Left ventricle myocardium inferior (tissue), 1 donor: ENCODE measurements around the gene VAT1L. TPM values are rescaled to one million over a fixed set of nuclear protein-coding genes. Genes with fewer than 3 reads are reported as not detected.

Source experiments
- DNase-seq: peaks from one replicate; pipeline ENCODE4 v3.0.0-alpha.2; 2020
- H3K27ac ChIP-seq: fragments of 200-600 bp; replicated peaks from 2 replicates; pipeline ENCODE4 v1.8.0; 2021
- H3K27me3 ChIP-seq: fragments of 200-600 bp; 2 replicates; pipeline ENCODE4 v1.8.0; 2021; ENCODE audit warnings: low read depth
- H3K36me3 ChIP-seq: fragments of 200-600 bp; 2 replicates; pipeline ENCODE4 v1.8.0; 2021
- H3K4me1 ChIP-seq: fragments of 200-600 bp; 2 replicates; pipeline ENCODE4 v1.8.0; 2021
- H3K4me3 ChIP-seq: fragments of 200-600 bp; 2 replicates; pipeline ENCODE4 v1.8.0; 2021; ENCODE audit warnings: mild to moderate bottlenecking, moderate library complexity
- H3K9me3 ChIP-seq: fragments of 200-600 bp; replicated peaks from 2 replicates; pipeline ENCODE4 v1.8.0; 2021
- intact Hi-C: fragments of 100-400 bp; cut with micrococcal nuclease; formaldehyde crosslinking; loops from one replicate; pipeline ENCODE4 v1.11.0; 2022
- total RNA-seq: library from RNA; stranded (reverse); fragmentation: NEBNext Ultra II Directional; extraction: Animal tissue kit (Norgen Biotek cat#: 25700); gene quantifications from one replicate; pipeline ENCODE4 v1.2.1, GENCODE V29; 2021
- TF ChIP-seq, protein P1 (sequence below): fragments of 200-600 bp; IDR thresholded peaks from 2 replicates; pipeline ENCODE4 v1.8.0; 2021; ENCODE audit warnings: antibody characterized with exemption, mild to moderate bottlenecking, borderline replicate concordance
- donor health status: DM: no; HTN: yes; CAD: no; lungs with severe emphysema.

VAT1L gene
- total RNA-seq, 1 donor from 2014 or later, result 13.1 TPM

DNA sequence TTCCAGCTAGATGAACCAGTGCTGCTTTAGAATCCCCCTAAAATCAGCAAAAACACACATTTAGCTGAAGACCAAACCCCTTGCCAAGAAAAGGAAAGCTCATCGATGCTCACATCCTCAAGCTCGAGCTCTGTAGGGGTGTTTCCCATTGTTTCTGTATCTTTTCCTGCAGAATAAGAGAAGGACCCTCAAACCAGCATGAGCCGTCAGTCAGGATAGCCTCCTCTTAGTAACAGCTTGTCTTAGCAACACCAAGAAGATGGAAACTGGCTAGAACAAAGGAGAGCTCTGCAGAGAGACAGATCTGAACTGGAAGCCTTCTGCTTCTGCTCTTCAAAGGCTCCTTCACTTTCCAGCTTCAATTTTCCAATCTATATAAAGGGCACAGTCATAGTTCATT, 32.0 kb downstream of the VAT1L start:
- intact Hi-C loops, result no loop called here
- TF ChIP-seq, protein P1, sequence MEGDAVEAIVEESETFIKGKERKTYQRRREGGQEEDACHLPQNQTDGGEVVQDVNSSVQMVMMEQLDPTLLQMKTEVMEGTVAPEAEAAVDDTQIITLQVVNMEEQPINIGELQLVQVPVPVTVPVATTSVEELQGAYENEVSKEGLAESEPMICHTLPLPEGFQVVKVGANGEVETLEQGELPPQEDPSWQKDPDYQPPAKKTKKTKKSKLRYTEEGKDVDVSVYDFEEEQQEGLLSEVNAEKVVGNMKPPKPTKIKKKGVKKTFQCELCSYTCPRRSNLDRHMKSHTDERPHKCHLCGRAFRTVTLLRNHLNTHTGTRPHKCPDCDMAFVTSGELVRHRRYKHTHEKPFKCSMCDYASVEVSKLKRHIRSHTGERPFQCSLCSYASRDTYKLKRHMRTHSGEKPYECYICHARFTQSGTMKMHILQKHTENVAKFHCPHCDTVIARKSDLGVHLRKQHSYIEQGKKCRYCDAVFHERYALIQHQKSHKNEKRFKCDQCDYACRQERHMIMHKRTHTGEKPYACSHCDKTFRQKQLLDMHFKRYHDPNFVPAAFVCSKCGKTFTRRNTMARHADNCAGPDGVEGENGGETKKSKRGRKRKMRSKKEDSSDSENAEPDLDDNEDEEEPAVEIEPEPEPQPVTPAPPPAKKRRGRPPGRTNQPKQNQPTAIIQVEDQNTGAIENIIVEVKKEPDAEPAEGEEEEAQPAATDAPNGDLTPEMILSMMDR, result no peak
- DNase-seq, result no peak
- H3K36me3 ChIP-seq, result no peaks in the 10 kb centered on the region
- H3K27ac ChIP-seq, result no peak overlapping the region
- peaks cover 10% of the 10 kb centered on the region for H3K4me1 ChIP-seq
- H3K27me3 ChIP-seq, result peaks cover 7% of the 10 kb centered on the region
- H3K4me3 ChIP-seq, result no peak overlapping the region
- H3K9me3 ChIP-seq, result no peaks in the 10 kb centered on the region

DNA sequence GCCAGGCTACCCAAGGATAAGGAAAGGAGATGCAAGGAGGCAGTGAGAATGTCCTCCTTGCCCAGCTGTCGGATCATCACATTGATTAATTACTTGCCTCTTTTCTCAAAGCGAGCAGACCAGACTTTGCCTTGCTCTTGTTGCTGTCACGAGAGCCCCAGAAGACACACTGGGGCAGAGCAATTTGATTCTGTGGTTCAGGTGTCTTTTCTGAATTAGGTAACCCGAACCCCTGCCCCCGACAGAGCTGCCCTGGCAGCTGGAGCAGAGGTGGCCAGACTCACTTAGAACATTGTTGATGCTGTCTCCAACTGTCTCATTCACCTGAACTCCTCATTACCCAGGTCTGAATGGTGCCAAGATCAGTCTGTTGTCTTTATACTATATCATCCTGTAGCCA, 34.3 kb downstream of the VAT1L start:
- TF ChIP-seq, protein P1, result no peak
- Histone ChIP-seq H3K27ac (no peak overlapping the region), H3K36me3 (no peaks in the 10 kb centered on the region), H3K27me3 (peaks cover 7% of the 10 kb centered on the region), H3K9me3 (no peaks in the 10 kb centered on the region), H3K4me3 (no peak overlapping the region), H3K4me1 (no peaks in the 10 kb centered on the region)
- intact Hi-C loops, result no loop called here
- no peak for DNase-seq

DNA sequence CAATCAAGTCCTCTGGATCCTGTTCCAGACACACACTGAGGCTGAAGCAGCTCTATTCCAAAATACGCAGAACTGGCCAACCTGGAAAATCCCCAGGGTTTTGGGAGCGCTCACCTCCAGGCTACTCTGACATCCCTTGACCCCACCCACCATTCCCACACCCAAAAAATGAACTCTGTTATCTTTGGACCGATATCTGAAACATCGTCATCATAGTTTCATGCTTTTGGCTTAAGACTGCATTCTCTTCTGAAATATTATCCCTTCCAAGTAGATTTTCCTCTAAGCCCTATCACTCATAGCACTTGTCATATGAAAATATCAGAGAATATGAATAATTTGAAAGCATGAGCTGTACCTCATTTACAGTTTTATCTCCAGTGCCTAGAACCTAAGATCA, 34.7 kb downstream of the VAT1L start:
- DNase-seq, result no peak
- no peak overlapping the region for H3K27ac ChIP-seq
- H3K4me3 ChIP-seq, result no peak overlapping the region
- H3K9me3 ChIP-seq, result no peaks in the 10 kb centered on the region
- no peaks in the 10 kb centered on the region for H3K36me3 ChIP-seq
- peaks cover 7% of the 10 kb centered on the region for H3K27me3 ChIP-seq
- no peaks in the 10 kb centered on the region for H3K4me1 ChIP-seq
- TF ChIP-seq, protein P1, result no peak
- intact Hi-C loops, result no loop called here

DNA sequence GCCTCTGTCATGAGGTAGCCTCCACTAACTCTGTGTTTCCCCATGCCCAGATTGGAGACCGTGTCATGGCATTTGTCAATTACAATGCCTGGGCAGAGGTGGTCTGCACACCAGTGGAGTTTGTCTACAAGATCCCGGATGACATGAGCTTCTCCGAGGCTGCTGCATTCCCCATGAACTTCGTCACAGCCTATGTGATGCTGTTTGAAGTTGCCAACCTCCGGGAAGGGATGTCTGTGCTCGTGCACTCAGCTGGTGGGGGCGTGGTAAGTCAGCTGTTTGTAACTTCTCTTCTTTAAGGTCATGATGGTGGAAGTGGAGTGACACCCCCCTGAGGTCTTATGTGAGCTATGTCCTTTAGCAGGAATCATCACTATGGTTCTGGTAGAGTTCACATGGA, 36.8 kb downstream of the VAT1L start:
- TF ChIP-seq, protein P1, result no peak
- DNase-seq, result no peak
- intact Hi-C loops, result no loop called here
- Histone ChIP-seq H3K9me3 (no peaks in the 10 kb centered on the region), H3K4me3 (no peak overlapping the region), H3K27ac (no peak overlapping the region), H3K27me3 (peaks cover 7% of the 10 kb centered on the region), H3K4me1 (no peaks in the 10 kb centered on the region), H3K36me3 (no peaks in the 10 kb centered on the region)

DNA sequence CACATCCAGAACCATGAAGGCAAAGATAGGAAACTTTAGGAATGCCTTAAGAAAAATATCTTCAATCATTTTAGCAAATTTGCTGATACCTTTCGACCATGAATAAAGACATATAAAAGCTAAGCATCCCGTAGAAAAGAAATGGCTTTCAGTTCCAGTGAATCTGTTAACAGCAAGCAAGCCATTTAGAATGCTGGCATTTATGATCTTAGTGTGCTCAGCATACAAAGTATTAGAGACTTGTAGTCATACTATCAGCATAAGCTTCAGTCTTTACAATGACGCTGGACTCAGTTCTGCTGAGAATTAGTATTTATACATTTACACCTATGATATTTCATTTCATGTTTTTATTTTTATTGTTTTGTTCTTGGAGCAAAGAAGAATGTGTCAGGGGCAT, 38.7 kb downstream of the VAT1L start:
- no peaks in the 10 kb centered on the region for H3K9me3 ChIP-seq
- no peaks in the 10 kb centered on the region for H3K36me3 ChIP-seq
- DNase-seq, result no peak
- TF ChIP-seq, protein P1, result no peak
- H3K4me3 ChIP-seq, result no peak overlapping the region
- intact Hi-C loops, result no loop called here
- H3K27me3 ChIP-seq, result peaks cover 6% of the 10 kb centered on the region
- no peaks in the 10 kb centered on the region for H3K4me1 ChIP-seq
- no peak overlapping the region for H3K27ac ChIP-seq
